Thyroid gland (tissue), 4 donors: ENCODE data around the gene TNNI3.

Experiments used
- CTCF ChIP-seq, 6 experiments: fragments of 200-600 bp in 3 of 6; fragments of 450-650 bp in 3 of 6; sonication (generic) in 3 of 6; IDR thresholded peaks; one replicate each; pipeline ENCODE4 v1.5.1; 2016 to 2019; ENCODE audit warnings: antibody characterized with exemption in 6 of 6, mild to moderate bottlenecking in 2 of 6, inconsistent platforms in 1 of 6, moderate library complexity in 1 of 6
- POLR2A ChIP-seq, 2 donors: fragments of 450-650 bp; IDR thresholded peaks; one replicate each; pipeline ENCODE4 v1.6.1; 2017; ENCODE audit warnings: antibody characterized with exemption in 2 of 2, mild to moderate bottlenecking in 2 of 2, moderate library complexity in 1 of 2

- TF ChIP-seq CTCF (IDR thresholded peaks at IDR 0.05) (peak in 3 of 6 experiments; percentile 8 to 35 (median 30)), POLR2A (IDR thresholded peaks at IDR 0.05) (no peak)
These were observed 9.2 kb upstream of the TNNI3 start, which contains the start of gene DNAAF3 for GRCh38 chr19:55166530-55167268.
